Hematopoietic multipotent progenitor cell treated with erythropoietin and hydrocortisone succinate and interleukin-3 and kit ligand, for 15 days (in vitro differentiated cells): ENCODE data around the gene PWP2.
A peak's percentile ranks its signal among the peaks of the same experiment; 100 is the strongest.

Experiments
- DNase-seq: peaks from one replicate; pipeline ENCODE4 v3.0.0-alpha.2; 2015; ENCODE audit warnings: low spot score

PWP2 gene

DNA sequence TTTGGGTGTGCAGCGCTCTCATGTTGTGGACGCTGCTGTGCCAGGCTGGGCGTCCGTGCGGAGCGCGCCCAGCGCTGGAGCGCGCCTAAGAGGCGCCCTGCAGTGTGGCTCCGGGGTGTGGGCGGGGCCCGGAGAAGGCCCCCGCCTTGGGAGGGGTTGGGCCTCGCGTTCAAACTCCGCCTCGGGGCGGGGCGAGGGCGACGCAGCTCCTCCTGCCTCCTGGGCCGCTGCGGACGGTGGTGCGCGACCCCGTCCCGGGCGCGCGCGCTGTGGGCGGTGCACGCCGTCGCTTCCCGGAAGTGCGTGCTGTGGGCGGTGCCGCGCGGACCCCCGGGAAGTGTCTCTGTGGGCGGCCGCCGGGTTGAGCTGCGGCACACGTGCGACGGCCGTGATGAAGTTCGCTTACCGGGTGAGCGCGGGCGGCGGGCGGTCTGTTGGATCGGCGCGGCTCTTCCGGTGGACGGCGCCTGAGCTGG, at the start of gene PWP2:
Gene PWP2 (plus strand): TSS at position 374 of the 476 bp plus-strand sequence. CDS start 18 bp downstream, at position 392.
- DNase-seq: peak; percentile 38

DNA sequence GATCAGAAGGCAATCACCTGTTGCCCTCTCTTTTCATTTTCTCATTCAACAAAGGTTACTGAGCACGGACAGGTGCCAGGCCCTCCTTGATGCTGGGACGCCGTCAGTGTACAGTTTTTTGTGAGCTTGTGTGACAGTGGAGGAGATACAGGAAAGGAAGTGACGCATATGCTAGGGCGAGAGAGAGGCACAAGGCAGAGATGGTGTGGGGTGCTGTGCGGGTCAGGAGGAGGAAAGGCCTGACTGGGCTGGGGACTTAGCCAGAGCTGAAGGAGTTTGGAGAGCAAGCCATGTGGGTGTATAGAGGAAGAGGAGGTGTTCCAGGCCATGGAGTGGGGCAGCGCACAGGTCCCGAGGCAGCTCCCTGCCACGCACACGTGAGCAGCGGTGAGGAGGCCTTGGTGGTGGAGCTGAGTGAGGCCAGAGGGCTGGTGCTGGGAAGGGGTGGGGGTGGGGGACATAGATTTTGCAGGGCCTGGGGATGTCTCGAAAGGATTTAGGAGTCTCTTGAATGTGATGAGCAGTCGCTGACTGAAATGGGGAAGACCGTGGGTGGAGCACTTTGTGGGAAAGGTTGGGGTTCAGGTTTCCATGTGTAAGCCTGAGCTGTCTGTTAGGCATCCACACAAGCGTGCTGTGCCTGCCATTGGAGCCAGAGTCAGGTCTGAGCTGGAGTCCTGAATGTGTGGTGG, 49.1 kb upstream of the PWP2 start:
- no peak for DNase-seq

DNA sequence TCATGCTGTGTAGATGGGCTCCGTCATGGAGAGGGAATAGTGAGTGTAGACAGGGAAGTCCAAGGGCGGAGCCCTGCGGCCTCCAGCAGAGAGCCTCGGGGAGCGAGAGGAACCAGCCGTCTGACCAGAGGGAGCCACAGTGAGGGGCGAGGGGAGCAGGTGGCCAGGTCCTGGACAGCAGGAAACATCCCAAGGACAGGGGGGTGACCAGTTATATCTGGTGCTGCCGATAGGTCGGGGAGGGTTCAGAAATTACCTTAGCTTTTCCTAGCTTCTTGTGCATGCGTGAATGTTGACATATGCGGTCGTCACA, 48.6 kb upstream of the PWP2 start:
- no peak for DNase-seq

DNA sequence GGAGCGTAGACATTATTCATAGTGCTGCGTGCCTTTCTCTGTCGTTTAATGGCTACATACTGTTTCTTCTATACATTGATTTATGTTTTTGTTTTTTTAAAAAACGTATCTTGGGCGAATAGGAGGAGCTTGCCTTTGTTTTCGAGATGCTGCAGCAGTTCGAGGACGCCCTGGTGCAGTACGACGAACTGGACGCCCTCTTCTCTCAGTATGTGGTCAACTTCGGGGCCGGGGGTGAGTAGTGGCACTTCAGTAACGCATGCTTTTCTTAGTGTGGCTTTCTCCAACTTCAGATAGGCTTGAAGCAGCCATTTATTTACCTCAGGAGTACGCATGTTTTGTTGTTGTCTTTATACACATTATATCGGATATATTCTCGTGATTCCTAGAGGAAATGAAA, 48.2 kb upstream of the PWP2 start:
- DNase-seq: no peak

DNA sequence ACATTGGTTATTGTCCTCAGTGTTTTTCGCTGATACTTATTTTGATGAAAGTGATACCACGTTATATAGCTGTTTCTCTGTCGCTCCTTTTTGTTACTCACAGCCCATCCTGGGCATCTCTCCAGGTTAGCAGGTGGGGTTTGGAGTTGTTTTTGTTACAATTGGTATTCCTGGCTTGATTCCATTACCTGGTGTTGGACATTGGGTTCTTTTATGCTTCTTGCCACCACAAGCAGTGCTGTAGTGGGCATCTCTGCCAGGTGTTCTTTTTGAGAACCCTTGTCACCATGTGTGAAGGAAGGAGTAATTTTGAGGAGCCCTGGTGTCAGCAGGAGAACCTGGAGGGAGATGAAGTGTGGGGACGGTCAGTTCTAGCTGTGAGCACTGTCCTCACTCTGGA, 47.5 kb upstream of the PWP2 start:
- no peak for DNase-seq

DNA sequence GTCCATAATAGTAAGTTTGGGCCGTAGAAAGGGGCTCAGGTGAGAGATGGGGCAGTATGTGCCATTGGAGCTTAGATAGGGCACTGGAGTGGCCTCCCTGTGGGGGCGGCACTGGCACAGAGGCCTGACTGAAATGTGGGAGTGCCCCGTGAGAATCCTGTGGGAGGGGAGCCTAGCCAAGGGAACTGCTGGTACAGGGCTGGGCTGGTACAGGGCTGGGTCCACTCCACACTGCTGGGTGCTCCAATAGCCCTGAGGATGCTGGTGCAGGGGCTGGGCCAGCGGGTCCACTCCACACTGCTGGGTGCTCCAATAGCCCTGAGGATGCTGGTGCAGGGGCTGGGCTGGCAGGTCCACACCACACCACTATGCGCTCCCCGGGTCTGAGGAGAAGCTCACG, 44.8 kb upstream of the PWP2 start:
- DNase-seq: no peak

DNA sequence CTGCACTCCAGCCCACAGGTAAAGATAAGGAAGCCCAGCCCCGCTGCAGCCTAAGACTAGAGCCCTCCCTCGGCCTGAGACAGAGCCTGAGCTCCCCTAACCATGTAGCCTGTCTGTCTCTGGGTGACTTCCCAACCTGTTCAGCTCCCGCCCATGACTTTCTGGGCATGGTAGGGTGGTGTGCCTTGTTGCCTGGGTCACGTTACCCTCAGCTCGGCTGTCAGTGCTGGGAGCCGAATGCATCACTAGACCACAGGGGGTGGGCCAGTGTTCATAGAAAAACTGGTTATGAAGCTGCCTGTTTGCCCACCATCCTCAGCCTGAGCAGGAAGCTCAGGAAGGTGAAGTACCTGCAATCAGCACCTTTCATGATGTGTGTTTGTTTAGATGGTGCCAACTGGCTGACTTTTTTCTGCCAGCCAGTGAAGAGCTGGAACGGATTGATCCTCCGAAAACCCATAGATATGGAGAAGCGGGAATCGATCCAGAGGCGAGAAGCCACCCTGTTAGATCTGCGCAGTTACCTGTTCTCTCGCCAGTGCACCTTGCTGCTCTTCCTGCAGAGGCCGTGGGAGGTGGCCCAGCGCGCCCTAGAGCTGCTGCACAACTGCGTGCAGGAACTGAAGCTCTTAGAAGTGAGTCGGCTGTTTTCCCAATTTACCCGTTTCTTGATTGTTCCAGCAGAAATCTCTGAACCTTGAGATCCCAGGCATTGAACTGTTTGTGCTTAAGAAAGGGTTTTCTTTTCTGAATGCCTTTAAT, 43.9 kb upstream of the PWP2 start:
- DNase-seq: no peak

DNA sequence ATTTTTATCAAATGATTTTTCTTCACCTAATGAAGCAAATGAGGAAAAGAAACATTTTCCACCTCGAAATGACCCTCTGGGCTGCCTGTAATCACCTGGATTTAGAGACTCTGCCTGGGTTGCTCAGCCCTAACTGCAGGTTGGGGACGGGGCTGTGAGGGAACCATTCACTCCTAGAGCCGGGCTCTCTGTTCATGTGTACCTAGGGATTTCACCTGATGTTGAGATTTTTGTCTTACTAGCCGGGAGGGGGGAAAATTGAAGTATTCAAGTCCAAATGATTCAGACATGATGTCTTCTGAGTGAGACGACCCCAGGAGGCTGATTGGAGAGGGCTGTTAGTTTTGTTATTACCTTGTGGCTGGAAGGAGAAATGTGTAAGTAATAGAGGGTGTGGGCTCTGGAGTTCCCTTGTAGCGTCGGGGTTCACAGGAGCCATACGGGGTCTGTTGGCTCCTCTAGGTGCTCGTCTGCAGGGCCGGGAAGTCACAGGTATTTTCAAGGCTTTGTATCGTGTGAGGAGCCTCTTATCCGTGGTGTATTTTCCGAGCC, 42.3 kb upstream of the PWP2 start:
- no peak for DNase-seq

DNA sequence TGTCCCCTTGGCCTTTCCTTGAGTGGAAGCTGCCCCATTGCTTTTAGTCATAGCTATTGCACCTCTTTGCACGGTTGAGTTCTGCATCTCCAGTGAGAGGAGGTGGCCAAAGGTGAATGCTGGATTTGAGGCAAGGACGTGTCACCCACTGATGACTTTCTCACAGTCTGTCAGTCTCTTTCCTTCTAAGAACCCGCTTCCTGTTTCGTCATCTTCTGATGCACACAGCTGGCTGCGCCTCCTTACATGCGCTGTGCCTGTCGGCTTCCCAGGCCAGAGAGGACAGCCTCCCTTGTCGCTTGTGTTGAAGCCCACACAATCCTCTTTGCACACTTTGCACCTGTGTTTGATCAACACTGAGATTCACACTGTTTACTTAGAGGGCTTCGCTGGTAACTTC, 41.8 kb upstream of the PWP2 start:
- no peak for DNase-seq

DNA sequence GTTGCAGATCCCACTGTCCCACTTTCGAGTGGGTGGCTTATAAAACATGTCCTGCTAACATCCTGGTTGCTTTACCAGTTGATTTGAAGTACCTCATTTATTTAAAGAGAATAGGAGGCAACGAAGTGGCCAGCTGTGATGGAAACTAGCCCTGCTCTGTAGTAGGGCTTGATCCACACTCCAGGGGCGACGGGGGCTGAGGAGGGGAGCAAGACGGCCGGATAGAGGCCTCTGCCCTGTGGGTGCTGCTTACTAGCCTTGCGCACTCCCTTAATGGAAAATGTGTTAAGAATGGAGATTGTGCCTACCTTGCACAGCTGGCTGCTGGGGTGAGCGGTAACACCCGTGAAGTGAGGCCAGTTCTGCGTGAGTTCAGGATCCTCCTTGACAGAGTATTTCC, 41.1 kb upstream of the PWP2 start:
- DNase-seq: no peak

DNA sequence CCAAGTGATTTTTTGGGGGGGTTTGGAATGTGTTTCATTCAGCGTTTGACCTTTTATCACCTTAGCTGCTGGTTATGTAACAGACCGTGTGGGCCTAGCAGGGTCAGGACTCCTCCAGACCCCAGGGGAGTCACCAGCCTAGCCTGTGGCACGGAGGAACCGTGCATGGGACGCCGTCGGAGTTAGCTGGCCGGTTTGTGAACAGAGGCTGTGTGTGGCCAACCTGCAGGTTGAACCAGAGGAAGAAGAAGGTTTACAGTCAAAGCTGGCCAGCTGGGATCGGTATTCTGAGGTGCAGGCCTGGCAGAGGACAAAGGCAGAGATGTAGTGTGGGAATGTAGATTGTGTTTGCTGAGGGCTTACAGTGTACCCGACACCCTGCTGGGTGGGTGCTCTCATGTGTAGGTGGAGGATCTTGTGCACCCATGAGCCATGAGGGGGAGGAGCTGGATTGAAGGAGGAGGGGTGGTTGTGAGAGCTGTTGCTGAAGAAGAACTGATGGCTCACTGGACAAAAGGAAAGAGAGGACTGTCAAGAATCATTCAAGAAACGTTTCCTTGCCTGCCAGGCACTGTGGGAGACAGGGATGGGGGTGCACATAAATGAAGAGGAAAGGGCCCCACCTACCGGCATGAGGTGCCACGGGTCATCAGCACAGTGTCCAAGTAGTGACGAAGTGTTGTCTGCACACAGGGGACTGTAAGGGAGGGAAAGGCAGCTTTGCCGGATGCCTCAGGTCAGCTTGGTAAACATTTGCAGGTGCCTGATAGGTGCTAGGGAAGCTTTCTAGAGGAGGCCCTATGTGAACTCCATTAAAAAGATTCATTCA, 40.0 kb upstream of the PWP2 start:
- DNase-seq: no peak

DNA sequence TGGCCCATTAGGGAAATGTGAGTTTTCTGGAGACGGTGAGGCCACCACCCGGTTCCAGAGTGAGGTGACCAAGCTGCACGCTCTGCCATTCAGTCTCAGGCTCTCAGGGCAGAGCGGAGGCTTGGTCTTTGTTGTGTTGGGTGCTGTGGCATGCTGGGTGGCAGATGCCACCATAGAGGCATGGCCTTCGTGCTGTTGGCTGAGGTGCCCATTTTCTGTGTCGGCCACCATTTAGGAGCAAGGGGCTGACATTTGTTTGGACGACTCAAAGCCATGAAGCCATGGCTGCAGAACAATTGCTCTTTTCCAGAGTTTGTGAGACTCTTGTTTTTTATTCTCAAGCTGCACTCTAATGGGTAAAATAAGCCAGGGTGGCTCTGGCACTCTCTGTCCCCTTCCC, 36.8 kb upstream of the PWP2 start:
- no peak for DNase-seq

DNA sequence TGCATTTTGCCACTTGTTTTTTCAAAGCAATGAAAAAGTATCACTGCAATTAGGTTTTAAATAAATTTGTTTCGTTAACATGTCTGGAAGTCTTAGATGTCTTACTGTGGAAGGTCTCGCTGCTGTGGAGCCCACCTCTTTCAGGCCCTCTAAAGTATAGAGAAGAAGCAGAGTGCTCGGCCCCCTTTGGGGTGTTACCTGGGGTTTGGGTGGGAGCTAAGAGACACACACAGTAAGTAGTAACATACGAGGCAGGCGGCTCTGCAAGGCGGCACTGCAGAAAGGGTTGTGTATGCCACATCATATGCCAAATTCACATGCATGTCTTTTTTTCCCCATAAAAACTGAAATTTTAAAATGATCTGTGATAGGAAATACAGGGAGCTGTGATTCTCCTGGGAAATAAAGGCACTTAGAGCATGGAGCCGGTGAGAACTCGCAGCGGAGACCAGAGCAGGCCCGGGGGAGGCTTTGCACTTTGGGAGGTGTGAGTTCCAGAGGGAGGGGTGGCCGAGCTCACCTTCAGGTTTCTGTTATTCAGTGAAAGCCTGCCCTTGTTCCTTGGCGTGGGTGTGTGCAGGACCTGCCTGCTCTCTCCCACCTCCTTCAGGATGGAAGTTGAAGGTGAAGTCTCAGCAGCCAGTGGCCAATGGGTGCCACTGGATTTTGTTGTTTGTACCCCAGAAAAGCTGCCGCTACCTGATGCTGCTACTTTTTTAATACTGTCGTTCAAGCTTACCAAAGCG, 35.7 kb upstream of the PWP2 start:
- no peak for DNase-seq

DNA sequence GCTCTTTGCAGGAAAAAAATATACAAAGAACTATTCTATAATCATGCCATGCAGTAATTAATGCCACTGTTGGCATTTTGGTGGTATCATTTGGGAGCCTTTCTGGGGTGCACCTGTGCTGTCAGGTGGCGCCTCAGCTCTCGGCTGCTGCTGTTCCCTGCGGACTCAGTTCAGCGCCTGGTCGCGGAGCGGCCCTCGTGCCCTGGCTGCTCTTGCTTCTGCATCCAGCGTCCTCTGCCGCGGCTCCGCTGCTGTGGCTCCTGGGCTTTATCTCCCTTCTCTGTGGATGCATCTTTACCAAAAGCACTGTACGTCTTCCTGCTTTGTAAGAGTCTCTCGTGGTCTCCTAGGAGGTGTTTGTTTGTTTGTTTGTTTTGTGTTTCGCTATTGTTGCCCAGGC, 35.1 kb upstream of the PWP2 start:
- no peak for DNase-seq

DNA sequence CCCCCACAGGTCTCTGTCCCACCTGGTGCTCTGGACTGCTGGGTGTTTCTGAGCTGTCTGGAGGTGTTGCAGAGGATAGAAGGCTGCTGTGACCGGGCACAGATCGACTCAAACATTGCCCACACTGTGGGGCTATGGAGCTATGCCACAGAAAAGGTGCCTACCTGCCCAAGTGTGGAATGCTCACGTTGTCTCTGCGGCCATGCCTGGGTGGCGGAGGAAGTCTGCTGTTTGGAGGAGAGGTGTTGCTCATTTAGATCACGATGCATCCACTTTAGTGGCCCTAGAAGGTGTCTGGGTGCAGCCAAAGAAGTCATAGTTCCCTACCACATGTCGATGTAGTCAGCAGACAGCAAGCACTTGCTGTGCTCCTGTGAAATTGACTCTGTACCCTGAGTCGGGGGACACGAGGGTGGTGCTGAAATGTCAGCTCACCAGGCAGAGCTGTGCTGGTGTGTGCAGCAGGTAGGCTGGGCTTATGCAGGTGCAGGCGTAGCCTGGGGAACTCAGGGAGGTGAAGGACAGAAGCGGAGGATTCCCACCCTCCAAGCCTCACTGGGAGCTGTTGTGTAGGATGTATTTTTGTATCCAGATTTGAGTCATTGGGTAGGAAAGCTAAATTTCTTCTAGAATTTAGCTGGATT, 32.8 kb upstream of the PWP2 start:
- no peak for DNase-seq

DNA sequence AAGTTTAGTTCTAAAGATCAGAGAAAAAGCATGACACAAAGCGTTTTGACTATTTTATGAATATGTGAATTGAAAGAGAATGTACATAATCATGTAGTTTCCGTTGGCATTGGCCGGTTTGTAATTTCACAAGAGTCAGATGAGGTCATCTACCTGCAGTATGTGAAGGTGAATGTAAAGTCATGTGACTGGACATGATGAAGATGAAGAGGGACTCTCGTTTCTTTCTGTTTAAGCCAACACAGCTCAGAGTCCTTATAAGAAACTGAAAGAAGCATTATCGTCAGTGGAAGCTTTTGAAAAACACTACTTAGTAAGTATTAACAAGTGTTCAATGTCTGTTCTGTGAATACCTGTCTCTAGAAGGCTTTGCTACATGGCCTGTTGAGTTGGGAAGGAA, 30.9 kb upstream of the PWP2 start:
- DNase-seq: no peak

DNA sequence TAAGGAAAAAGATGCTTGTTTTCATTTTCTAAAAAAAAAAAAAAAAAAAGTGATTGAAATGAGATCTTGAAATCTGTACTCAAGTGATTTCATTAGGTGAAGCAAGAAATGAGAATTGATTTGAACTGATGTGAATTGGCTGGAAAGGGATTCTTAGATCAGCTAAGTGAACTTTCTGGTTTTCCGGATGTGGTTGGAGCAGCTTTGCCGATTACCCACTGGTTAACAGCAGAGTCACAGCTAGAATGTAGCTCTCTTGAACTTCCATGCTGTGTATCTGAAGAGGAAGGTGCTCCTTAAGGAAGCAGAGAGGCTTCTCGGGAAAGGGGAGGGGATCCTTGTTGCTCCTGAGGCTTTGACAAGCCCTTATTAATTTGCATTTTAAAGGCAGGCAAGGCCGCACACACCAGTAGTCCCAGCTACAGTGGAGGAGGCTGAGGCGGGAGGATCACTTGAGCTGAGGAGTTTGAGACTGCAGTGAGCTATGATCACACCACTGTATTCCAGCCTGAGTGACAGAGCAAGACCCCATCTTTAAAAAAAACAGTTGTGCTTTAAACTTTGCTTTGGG, 28.7 kb upstream of the PWP2 start:
- DNase-seq: no peak

DNA sequence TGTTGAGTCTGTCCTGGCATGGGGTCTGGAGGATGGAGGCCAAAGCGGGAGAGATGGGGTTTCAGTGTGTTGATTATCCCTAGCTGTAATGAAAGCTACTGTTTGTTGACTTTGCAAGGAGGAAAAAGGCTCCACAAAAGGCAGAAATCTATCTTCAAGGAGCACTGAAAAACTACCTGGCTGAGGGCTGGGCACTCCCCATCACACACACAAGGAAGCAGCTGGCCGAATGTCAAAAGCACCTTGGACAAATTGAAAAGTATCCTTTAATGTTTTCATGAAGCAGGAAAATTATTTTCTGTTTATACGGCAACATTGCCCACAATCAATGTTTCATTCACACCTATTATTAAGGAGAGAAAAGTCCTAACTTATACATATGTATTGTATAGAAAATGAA, 27.8 kb upstream of the PWP2 start:
- no peak for DNase-seq

DNA sequence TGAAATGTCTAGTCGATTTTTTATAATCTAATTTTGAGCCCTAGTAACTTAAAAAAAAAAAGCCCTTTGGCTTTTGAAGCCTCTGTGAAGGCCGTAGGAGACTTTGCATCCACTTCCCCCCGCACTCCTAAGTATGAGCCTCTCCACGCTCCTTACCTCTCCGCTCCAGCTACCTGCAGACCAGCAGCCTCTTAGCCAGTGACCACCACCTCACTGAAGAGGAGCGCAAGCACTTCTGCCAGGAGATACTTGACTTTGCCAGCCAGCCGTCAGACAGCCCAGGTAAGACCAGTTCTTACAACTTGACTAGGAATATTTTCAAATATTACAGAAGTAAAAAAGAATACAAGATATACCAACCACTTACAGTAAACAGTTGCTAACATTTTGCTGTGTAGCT, 27.4 kb upstream of the PWP2 start:
- DNase-seq: no peak

DNA sequence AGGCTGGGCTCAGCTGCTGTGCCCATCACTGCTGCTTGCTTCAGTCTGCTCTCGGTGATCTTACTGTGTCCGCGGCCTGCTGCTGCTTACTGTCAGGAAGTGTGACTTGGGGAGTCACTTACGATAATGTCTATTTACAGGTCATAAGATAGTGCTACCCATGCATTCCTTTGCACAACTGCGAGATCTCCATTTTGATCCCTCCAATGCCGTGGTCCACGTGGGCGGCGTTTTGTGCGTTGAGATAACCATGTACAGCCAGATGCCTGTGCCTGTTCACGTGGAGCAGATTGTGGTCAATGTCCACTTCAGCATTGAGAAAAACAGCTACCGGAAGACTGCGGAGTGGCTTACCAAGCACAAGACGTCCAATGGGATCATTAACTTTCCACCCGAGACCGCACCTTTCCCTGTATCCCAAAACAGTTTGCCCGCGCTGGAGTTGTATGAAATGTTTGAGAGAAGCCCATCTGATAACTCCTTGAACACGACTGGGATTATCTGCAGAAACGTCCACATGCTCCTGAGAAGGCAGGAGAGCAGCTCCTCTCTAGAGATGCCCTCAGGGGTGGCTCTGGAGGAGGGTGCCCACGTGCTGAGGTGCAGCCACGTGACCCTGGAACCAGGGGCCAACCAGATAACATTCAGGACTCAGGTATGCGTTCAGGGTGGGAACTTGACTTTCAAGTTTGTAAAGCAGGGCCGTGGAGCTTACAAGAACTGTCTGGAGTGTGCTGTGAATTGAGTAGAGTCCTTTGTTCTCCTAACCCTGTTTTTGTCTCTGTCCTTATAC, 24.4 kb upstream of the PWP2 start:
- DNase-seq: no peak
